ENCODE measurements around the gene OCEL1. TPM values are rescaled to one million over a fixed set of nuclear protein-coding genes. Genes with fewer than 3 reads are reported as not detected.
A peak's percentile ranks its signal among the peaks of the same experiment; 100 is the strongest.

Gene OCEL1
- total and polyA plus RNA-seq, 2 of the 13 experiments (the other 11 are each of a cell fraction or from before 2014, with no cell fraction given): 10.6 to 17.2 TPM

- TF ChIP-seq ZNF687 (CRISPR knock-in tag; IDR thresholded peaks at IDR 0.05) (peak; percentile 75), NFYC (CRISPR knock-in tag; IDR thresholded peaks at IDR 0.05) (0 out of 2 replicates have a peak, but pooled peaks have one; percentile 11), MEIS1 (CRISPR knock-in tag; IDR thresholded peaks at IDR 0.05; ENCODE audit: borderline replicate concordance) (peak; percentile 28; the same call in 1 of the 2 replicates), NR2C2 (CRISPR knock-in tag; IDR thresholded peaks at IDR 0.05; ENCODE audit: borderline replicate concordance) (peak; percentile 51; the same call in 1 of the 2 replicates), ZUFSP (CRISPR knock-in tag; IDR thresholded peaks at IDR 0.05; ENCODE audit: borderline replicate concordance) (no peak), ZFP62 (CRISPR knock-in tag; IDR thresholded peaks at IDR 0.05) (no peak), HOXA5 (CRISPR knock-in tag; IDR thresholded peaks at IDR 0.05) (peak; percentile 41; the same call in 1 of the 2 replicates), U2AF1 (optimal IDR thresholded peaks at IDR 0.05; ENCODE audit: low read depth, low read length) (peak; percentile 71), MEF2D (CRISPR knock-in tag; IDR thresholded peaks at IDR 0.05) (peak; percentile 49; the same call in 1 of the 2 replicates), PRMT3 (CRISPR knock-in tag; IDR thresholded peaks at IDR 0.05; ENCODE audit: borderline replicate concordance, low read depth) (no peak), ZNF503 (CRISPR knock-in tag; IDR thresholded peaks at IDR 0.05) (no peak), MTA1 (CRISPR knock-in tag; IDR thresholded peaks at IDR 0.05; ENCODE audit: borderline replicate concordance) (peak; percentile 59; the same call in 1 of the 2 replicates), BCL6 (CRISPR knock-in tag; IDR thresholded peaks at IDR 0.05) (peak; percentile 37; the same call in 1 of the 2 replicates), SNAPC4 (CRISPR knock-in tag; IDR thresholded peaks at IDR 0.05) (no peak), BRD4 (CRISPR knock-in tag; IDR thresholded peaks at IDR 0.05) (no peak), ZFX (CRISPR knock-in tag; IDR thresholded peaks at IDR 0.05; ENCODE audit: low read depth) (peak; percentile 74), SOX5 (CRISPR knock-in tag; IDR thresholded peaks at IDR 0.05; ENCODE audit: borderline replicate concordance) (0 out of 2 replicates have a peak, but pooled peaks have one; percentile 21)
Observed at GRCh38 chr19:17260842-17261325, 34.9 kb downstream of the OCEL1 start (continued).

Measured in HepG2 (cell line).